GM12878 (cell line): Measurements from ENCODE around the gene METRN. TPM values are rescaled to one million over a fixed set of nuclear protein-coding genes. Genes with fewer than 3 reads are reported as not detected.

ENCODE experiments used
- ATAC-seq: fragments of 200-7000 bp; cut with Tn5 transposase; 3 replicates; pipeline ENCODE4 v1.9.1; 2020; ENCODE audit warnings: mild to moderate bottlenecking, moderate library complexity
- BruUV-seq: library from RNA; stranded (reverse); fragments of 400-500 nt; replicated peaks from 2 replicates; lab custom pipeline; 2021; lab: Mats Ljungman, UMichigan
- CTCF ChIA-PET: fragments of 300-600 bp; sonication (Branson Sonifier 250); formaldehyde crosslinking; extraction: SDS; loops from one replicate; lab custom pipeline; 2021; ENCODE audit warnings: inconsistent platforms; lab: Yijun Ruan, JAX
- POLR2A ChIA-PET: fragments of 350-600 bp; formaldehyde crosslinking; extraction: SDS; loops from one replicate; lab custom pipeline; 2021; ENCODE audit warnings: inconsistent platforms; lab: Charles Lee
- RAD21 ChIA-PET: fragments of 300-600 bp; sonication (Branson Sonifier 250); formaldehyde crosslinking; loops from one replicate; lab custom pipeline; 2023; ENCODE audit warnings: antibody characterized with exemption; ENCODE audit not compliant: unreplicated experiment; lab: Charles Lee
- SMC1A ChIA-PET: fragments of 300-600 bp; sonication (Branson Sonifier 250); formaldehyde crosslinking; loops from one replicate; lab custom pipeline; 2023; ENCODE audit not compliant: unreplicated experiment, uncharacterized antibody; lab: Charles Lee
- DNase-seq: peaks from one replicate; pipeline ENCODE4 v3.0.0-alpha.2; 2011; ENCODE audit warnings: low read depth, low spot score
- FAIRE-seq: peaks from 3 replicates; lab custom pipeline; 2011; peaks lifted over from hg19 to GRCh38; lab: Jason Lieb, UNC
- H2AFZ ChIP-seq: 2 replicates; pipeline ENCODE4 v1.6.0; 2011; ENCODE audit warnings: low read depth, low read length, control low read depth; ENCODE audit not compliant: control insufficient read depth
- H3K27ac ChIP-seq: 2 replicates; pipeline ENCODE4 v1.5.1; 2011; ENCODE audit warnings: control low read depth; ENCODE audit not compliant: control insufficient read depth, insufficient read depth
- H3K27me3 ChIP-seq, 2 experiments: replicated peaks in 1 of 2; 2 replicates each; pipeline versions ENCODE4 v1.6.0 to v1.6.1; 2011; ENCODE audit warnings: low read length in 1 of 2; ENCODE audit not compliant: control insufficient read depth in 2 of 2, insufficient read depth in 2 of 2
- H3K36me3 ChIP-seq, 2 experiments: 2 replicates each; pipeline ENCODE4 v1.5.1; 2011; ENCODE audit warnings: low read length in 1 of 2; ENCODE audit not compliant: control insufficient read depth in 2 of 2, insufficient read depth in 2 of 2
- H3K4me1 ChIP-seq: 2 replicates; pipeline ENCODE4 v1.6.1; 2011; ENCODE audit warnings: mild to moderate bottlenecking, low read length, moderate library complexity, mixed read lengths; ENCODE audit not compliant: control insufficient read depth, insufficient read depth
- H3K4me2 ChIP-seq: 2 replicates; pipeline ENCODE4 v1.6.0; 2011; ENCODE audit warnings: control low read depth; ENCODE audit not compliant: control insufficient read depth, insufficient read depth
- H3K4me3 ChIP-seq: fragments of 200-600 bp; sonication (generic); 2 replicates; pipeline ENCODE4 v1.5.1; 2016
- H3K79me2 ChIP-seq: 2 replicates; pipeline ENCODE4 v1.6.0; 2011; ENCODE audit warnings: low read length; ENCODE audit not compliant: control insufficient read depth, insufficient read depth
- H3K9ac ChIP-seq: 2 replicates; pipeline ENCODE4 v1.8.0; 2011; ENCODE audit warnings: low read length, control low read depth, mixed read lengths; ENCODE audit not compliant: control insufficient read depth, insufficient read depth
- H3K9me3 ChIP-seq: replicated peaks from 3 replicates; pipeline ENCODE4 v1.5.1; 2011; ENCODE audit warnings: mild to moderate bottlenecking, low read length; ENCODE audit not compliant: control insufficient read depth, insufficient read depth
- H4K20me1 ChIP-seq: 2 replicates; pipeline ENCODE4 v1.6.0; 2011; ENCODE audit not compliant: control insufficient read depth, insufficient read depth
- ATF7 ChIP-seq: fragments of 450-650 bp; IDR thresholded peaks from 2 replicates; pipeline ENCODE4 v1.6.1; 2016; ENCODE audit warnings: low read depth, mild to moderate bottlenecking
- BHLHE40 ChIP-seq, 2 experiments: fragments of 450-650 bp in 1 of 2; IDR thresholded peaks; 2 replicates each; pipeline ENCODE4 v1.6.1; 2011 to 2017; ENCODE audit warnings: low read depth in 2 of 2, borderline replicate concordance in 1 of 2, improper control_type of control experiment in 1 of 2, low read length in 1 of 2, mild to moderate bottlenecking in 1 of 2
- ESRRA ChIP-seq: IDR thresholded peaks from 2 replicates; pipeline ENCODE4 v1.6.1; 2012; ENCODE audit warnings: mild to moderate bottlenecking, low read length, improper control_type of control experiment
- FOXK2 ChIP-seq: fragments of 450-650 bp; IDR thresholded peaks from 2 replicates; pipeline ENCODE4 v1.6.1; 2017; ENCODE audit warnings: mild to moderate bottlenecking, moderate library complexity
- HSF1 ChIP-seq: fragments of 150-350 bp; IDR thresholded peaks from 2 replicates; pipeline ENCODE4 v1.6.1; 2014; ENCODE audit warnings: mild to moderate bottlenecking, low read depth, low read length
- IKZF2 ChIP-seq, 2 experiments: fragments of 450-650 bp; IDR thresholded peaks; 2 replicates each; pipeline ENCODE4 v1.6.1; 2017; ENCODE audit warnings: mild to moderate bottlenecking in 2 of 2, moderate library complexity in 2 of 2
- NFYA ChIP-seq: IDR thresholded peaks from 2 replicates; pipeline ENCODE4 v1.6.1; 2011; ENCODE audit warnings: low read depth, mild to moderate bottlenecking, low read length, improper control_type of control experiment, borderline replicate concordance
- SPI1 ChIP-seq: IDR thresholded peaks from 2 replicates; pipeline ENCODE4 v1.6.1; 2011; ENCODE audit warnings: low read depth, mild to moderate bottlenecking, low read length, moderate library complexity, borderline replicate concordance; ENCODE audit not compliant: insufficient read depth
- SREBF1 ChIP-seq: IDR thresholded peaks from 2 replicates; pipeline ENCODE4 v1.6.1; 2012; ENCODE audit warnings: mild to moderate bottlenecking, low read length
- SREBF2 ChIP-seq: IDR thresholded peaks from 2 replicates; pipeline ENCODE4 v1.6.1; 2012; ENCODE audit warnings: mild to moderate bottlenecking, low read length
- TAF1 ChIP-seq: IDR thresholded peaks from 2 replicates; pipeline ENCODE4 v1.6.1; 2011; ENCODE audit warnings: mild to moderate bottlenecking, low read depth, low read length, borderline replicate concordance
- WRNIP1 ChIP-seq: IDR thresholded peaks from 2 replicates; pipeline ENCODE4 v1.6.1; 2011; ENCODE audit warnings: low read depth, low read length, improper control_type of control experiment, borderline replicate concordance
- YY1 ChIP-seq: IDR thresholded peaks from 2 replicates; pipeline ENCODE4 v1.6.1; 2011; ENCODE audit warnings: low read depth, mild to moderate bottlenecking, low read length
- ZNF207 ChIP-seq: fragments of 450-650 bp; IDR thresholded peaks from 2 replicates; pipeline ENCODE4 v1.6.1; 2014; ENCODE audit warnings: antibody characterized with exemption, mild to moderate bottlenecking, borderline replicate concordance
- WGBS: methylation state at CpG from one replicate; pipeline ENCODE4 v1.1.6; 2016; ENCODE audit warnings: low lambda C conversion rate; ENCODE audit not compliant: insufficient replicate concordance, insufficient coverage; ENCODE audit errors: missing lambda C conversion rate; 5-methylcytosine and 5-hydroxymethylcytosine counted together
- in situ Hi-C: fragments of 300-500 bp; cut with MboI; formaldehyde crosslinking; loops from 9 replicates; pipeline ENCODE4 v1.14.3; 2018; ENCODE audit warnings: mixed read lengths
- intact Hi-C: fragments of 100-400 bp; cut with micrococcal nuclease; formaldehyde crosslinking; loops from one replicate; pipeline ENCODE4 v1.14.2; 2022; ENCODE audit not compliant: unreplicated experiment
- polyA plus RNA-seq, 11 experiments: library from polyadenylated mRNA; depleted of rRNA in 4 of 11; unstranded in 6 of 11; stranded (reverse) in 5 of 11; fragments of >200 nt; fragmentation: Nextera tagmentation in 4 of 11; fragmentation: Illumina TruSeq in 1 of 11; extraction: Ambion mirVana in 4 of 11; extraction: Trizol in 1 of 11; gene quantifications; 1 replicate in 1 of 11; 2 replicates in 10 of 11; pipeline versions ENCODE4 v1.2.1 to v1.2.3, GENCODE V29; 2011 to 2016; ENCODE audit warnings: inconsistent platforms in 2 of 11, missing spikeins in 2 of 11, low read depth in 1 of 11
- total RNA-seq, 4 experiments: library from RNA; depleted of rRNA in 3 of 4; stranded (reverse); fragments of >200 nt in 3 of 4; fragmentation: Illumina TruSeq in 1 of 4; extraction: Trizol in 1 of 4; gene quantifications; 2 replicates each; pipeline versions ENCODE4 v1.2.1 to v1.2.3, GENCODE V29; 2013 to 2021
- TF ChIP-seq, protein P1 (sequence below), 3 experiments: IDR thresholded peaks in 2 of 3; conservative IDR thresholded peaks in 1 of 3; 2 replicates each; pipeline ENCODE4 v1.5.1; 2011; ENCODE audit warnings: low read depth in 3 of 3, low read length in 3 of 3, mild to moderate bottlenecking in 3 of 3, control low read depth in 2 of 3, moderate library complexity in 2 of 3, inconsistent platforms in 1 of 3, mixed read lengths in 1 of 3; ENCODE audit not compliant: control insufficient read depth in 2 of 3, insufficient read depth in 1 of 3; ENCODE audit errors: extremely low read depth in 1 of 3
- TF ChIP-seq, protein P2 (sequence below): fragments of 450-650 bp; IDR thresholded peaks from 2 replicates; pipeline ENCODE4 v1.6.1; 2018; ENCODE audit warnings: borderline replicate concordance, mild to moderate bottlenecking; ENCODE audit not compliant: partially characterized antibody

The METRN gene
- total and polyA plus RNA-seq, 10 of the 15 experiments (the other 5 are each of a cell fraction or from before 2014, with no cell fraction given): 0.11 to 12.8 (median 1.1) TPM; not detected in 1

DNA sequence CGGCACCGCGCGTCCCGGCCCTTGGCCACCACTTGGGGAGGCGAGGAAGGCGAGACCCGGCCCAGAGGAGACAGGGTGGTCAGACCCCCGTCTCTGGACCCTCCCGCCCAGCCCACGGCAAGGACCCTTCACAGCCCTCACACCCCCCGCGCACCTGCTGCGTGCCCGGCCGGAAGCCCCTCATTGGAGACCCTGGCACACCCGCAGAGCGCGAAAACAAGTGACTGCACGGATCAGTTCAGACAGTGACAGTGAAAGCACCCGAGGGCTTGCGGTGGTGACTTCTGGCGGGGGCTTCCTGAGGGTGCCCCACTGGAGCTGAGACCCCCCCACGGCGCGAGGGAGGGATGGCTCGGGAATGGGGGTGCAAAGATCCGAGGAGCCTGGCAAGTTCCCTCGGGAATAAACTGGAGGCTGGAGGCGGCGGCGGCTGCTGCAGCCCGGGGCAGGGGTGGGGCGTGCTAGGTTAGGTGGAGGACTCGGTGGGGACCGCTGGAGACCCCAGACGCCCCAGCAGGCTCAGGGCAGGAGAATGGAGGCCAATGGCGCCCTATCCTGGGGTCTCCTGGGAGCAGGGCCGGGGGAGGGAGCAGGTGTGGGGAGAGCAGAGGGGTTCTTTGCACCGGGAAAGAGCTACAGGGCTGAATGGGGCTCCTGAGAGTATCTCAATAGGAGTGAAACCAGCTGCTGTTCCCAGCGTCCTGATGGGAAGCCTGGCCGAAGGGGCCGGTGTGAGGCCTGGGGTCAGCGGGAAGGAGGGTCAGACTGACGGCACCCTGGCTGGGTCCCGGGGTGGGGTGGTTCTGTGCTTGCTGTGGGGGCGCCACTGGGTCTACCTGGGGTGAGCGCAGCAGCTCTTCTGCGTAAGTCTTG, 8.5 kb upstream of the METRN start:
- Histone ChIP-seq H2AFZ (no peak overlapping the region), H3K9ac (no peak overlapping the region), H3K36me3 (no peaks in the 10 kb centered on the region), H3K27me3 (peaks cover 0 to 11% of the 10 kb centered on the region in 2 experiments; a peak in 2 of 4 replicates), H3K27ac (no peak overlapping the region), H3K79me2 (no peaks in the 10 kb centered on the region), H3K9me3 (no peaks in the 10 kb centered on the region), H3K4me2 (no peak overlapping the region), H3K4me3 (no peak overlapping the region), H4K20me1 (no peaks in the 10 kb centered on the region), H3K4me1 (no peaks in the 10 kb centered on the region)
- BruUV-seq: no TSS peak
- POLR2A ChIA-PET: no interaction called here
- no peak for TF ChIP-seq BHLHE40 (IDR thresholded peaks at IDR 0.05; ENCODE audit: borderline replicate concordance in 1 of 2, low read depth in 2 of 2, low read length in 1 of 2)
- TF ChIP-seq ZNF207: no peak
- no peak for TF ChIP-seq NFYA
- no peak for TF ChIP-seq TAF1
- TF ChIP-seq, protein P1, sequence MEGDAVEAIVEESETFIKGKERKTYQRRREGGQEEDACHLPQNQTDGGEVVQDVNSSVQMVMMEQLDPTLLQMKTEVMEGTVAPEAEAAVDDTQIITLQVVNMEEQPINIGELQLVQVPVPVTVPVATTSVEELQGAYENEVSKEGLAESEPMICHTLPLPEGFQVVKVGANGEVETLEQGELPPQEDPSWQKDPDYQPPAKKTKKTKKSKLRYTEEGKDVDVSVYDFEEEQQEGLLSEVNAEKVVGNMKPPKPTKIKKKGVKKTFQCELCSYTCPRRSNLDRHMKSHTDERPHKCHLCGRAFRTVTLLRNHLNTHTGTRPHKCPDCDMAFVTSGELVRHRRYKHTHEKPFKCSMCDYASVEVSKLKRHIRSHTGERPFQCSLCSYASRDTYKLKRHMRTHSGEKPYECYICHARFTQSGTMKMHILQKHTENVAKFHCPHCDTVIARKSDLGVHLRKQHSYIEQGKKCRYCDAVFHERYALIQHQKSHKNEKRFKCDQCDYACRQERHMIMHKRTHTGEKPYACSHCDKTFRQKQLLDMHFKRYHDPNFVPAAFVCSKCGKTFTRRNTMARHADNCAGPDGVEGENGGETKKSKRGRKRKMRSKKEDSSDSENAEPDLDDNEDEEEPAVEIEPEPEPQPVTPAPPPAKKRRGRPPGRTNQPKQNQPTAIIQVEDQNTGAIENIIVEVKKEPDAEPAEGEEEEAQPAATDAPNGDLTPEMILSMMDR (IDR thresholded peaks at IDR 0.05 in 2 of 3, conservative IDR thresholded peaks at IDR 0.05 in 1 of 3; ENCODE audit: control insufficient read depth in 2 of 3, extremely low read depth in 1 of 3, insufficient read depth in 1 of 3, low read depth in 3 of 3, low read length in 3 of 3): no peak
- TF ChIP-seq YY1: no peak
- TF ChIP-seq SPI1: no peak
- TF ChIP-seq, protein P2, sequence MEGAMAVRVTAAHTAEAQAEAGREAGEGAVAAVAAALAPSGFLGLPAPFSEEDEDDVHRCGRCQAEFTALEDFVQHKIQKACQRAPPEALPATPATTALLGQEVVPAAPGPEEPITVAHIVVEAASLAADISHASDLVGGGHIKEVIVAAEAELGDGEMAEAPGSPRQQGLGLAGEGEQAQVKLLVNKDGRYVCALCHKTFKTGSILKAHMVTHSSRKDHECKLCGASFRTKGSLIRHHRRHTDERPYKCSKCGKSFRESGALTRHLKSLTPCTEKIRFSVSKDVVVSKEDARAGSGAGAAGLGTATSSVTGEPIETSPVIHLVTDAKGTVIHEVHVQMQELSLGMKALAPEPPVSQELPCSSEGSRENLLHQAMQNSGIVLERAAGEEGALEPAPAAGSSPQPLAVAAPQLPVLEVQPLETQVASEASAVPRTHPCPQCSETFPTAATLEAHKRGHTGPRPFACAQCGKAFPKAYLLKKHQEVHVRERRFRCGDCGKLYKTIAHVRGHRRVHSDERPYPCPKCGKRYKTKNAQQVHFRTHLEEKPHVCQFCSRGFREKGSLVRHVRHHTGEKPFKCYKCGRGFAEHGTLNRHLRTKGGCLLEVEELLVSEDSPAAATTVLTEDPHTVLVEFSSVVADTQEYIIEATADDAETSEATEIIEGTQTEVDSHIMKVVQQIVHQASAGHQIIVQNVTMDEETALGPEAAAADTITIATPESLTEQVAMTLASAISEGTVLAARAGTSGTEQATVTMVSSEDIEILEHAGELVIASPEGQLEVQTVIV: no peak
- no peak for TF ChIP-seq SREBF1
- no peak for TF ChIP-seq ATF7
- no peak for TF ChIP-seq WRNIP1
- TF ChIP-seq FOXK2: no peak
- TF ChIP-seq ESRRA: no peak
- TF ChIP-seq HSF1: no peak
- TF ChIP-seq SREBF2: no peak
- no peak for TF ChIP-seq IKZF2 (IDR thresholded peaks at IDR 0.05)
- FAIRE-seq (no peak), DNase-seq (no peak), ATAC-seq (no peak)
- CTCF ChIA-PET: no interaction called here
- in situ Hi-C loops (no loop called here), intact Hi-C loops (no loop called here)
- RAD21 ChIA-PET: no interaction called here
- WGBS: 8% methylated on average over 39 of the region's 49 CpGs
- SMC1A ChIA-PET: no interaction called here
